Ishikawa (cell line): ENCODE measurements around the gene PPARG.

Experiments
- CEBPB ChIP-seq: IDR thresholded peaks from 2 replicates; pipeline ENCODE4 v1.6.1; 2012
- CREB1 ChIP-seq: IDR thresholded peaks from 2 replicates; pipeline ENCODE4 v1.6.1; 2012; ENCODE audit warnings: low read depth
- EGR1 ChIP-seq: IDR thresholded peaks from 2 replicates; pipeline ENCODE4 v1.6.1; 2012
- EP300 ChIP-seq: IDR thresholded peaks from 2 replicates; pipeline ENCODE4 v1.6.1; 2012; ENCODE audit warnings: borderline replicate concordance
- FOXM1 ChIP-seq: IDR thresholded peaks from 2 replicates; pipeline ENCODE4 v1.6.1; 2012; ENCODE audit warnings: low read depth, borderline replicate concordance
- NFIC ChIP-seq: IDR thresholded peaks from 2 replicates; pipeline ENCODE4 v1.6.1; 2012
- RAD21 ChIP-seq: IDR thresholded peaks from 2 replicates; pipeline ENCODE4 v1.6.1; 2012; ENCODE audit warnings: low read depth
- TAF1 ChIP-seq: IDR thresholded peaks from 2 replicates; pipeline ENCODE4 v1.6.1; 2012; ENCODE audit warnings: low read depth, mild to moderate bottlenecking
- TCF12 ChIP-seq: IDR thresholded peaks from 2 replicates; pipeline ENCODE4 v1.6.1; 2012; ENCODE audit warnings: low read depth
- TEAD4 ChIP-seq: IDR thresholded peaks from 2 replicates; pipeline ENCODE4 v1.6.1; 2012
- YY1 ChIP-seq: IDR thresholded peaks from 2 replicates; pipeline ENCODE4 v1.6.1; 2012; ENCODE audit warnings: low read depth
- ZBTB7A ChIP-seq: IDR thresholded peaks from 2 replicates; pipeline ENCODE4 v1.6.1; 2012; ENCODE audit warnings: low read depth
- TF ChIP-seq, protein P1 (sequence below): IDR thresholded peaks from 2 replicates; pipeline ENCODE4 v1.6.1; 2012
- TF ChIP-seq, protein P2 (sequence below): IDR thresholded peaks from 2 replicates; pipeline ENCODE4 v1.6.1; 2012; ENCODE audit warnings: low read depth, mild to moderate bottlenecking
- TF ChIP-seq, protein P3 (sequence below): IDR thresholded peaks from 2 replicates; pipeline ENCODE4 v1.6.1; 2012

PPARG gene

DNA sequence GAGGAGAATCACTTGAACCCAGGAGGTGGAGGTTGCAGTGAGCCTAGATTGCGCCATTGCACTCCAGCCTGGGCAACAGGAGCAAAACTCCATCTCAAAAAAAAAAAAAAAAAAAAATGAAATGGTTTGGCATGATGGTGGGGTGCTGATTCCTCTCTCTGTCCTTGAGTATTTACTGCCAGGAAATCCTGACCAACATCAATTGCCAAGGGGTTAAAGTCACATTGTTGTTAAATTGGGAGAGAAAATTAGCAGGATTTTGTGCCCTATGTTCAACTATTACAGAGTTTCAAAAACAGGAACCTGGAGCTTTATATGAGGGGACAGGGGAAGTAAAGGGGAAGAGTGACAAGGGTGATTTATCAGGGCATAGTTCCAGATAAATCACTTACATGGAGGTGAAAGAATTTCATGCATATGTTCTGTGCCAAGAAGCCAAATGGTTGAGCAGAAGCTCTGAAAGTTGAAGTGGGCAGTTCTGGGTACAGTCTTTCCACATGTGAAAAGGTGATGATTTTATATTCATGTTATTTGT lies 124.9 kb downstream of the PPARG start:
- TF ChIP-seq RAD21 (no peak), FOXM1 (no peak), NFIC (no peak), TAF1 (no peak), EP300 (no peak), YY1 (no peak), CREB1 (no peak), EGR1 (no peak), TCF12 (no peak), TEAD4 (no peak), CEBPB (no peak), ZBTB7A (no peak)
- TF ChIP-seq, protein P1, sequence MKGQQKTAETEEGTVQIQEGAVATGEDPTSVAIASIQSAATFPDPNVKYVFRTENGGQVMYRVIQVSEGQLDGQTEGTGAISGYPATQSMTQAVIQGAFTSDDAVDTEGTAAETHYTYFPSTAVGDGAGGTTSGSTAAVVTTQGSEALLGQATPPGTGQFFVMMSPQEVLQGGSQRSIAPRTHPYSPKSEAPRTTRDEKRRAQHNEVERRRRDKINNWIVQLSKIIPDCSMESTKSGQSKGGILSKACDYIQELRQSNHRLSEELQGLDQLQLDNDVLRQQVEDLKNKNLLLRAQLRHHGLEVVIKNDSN: no peak
- TF ChIP-seq, protein P2, sequence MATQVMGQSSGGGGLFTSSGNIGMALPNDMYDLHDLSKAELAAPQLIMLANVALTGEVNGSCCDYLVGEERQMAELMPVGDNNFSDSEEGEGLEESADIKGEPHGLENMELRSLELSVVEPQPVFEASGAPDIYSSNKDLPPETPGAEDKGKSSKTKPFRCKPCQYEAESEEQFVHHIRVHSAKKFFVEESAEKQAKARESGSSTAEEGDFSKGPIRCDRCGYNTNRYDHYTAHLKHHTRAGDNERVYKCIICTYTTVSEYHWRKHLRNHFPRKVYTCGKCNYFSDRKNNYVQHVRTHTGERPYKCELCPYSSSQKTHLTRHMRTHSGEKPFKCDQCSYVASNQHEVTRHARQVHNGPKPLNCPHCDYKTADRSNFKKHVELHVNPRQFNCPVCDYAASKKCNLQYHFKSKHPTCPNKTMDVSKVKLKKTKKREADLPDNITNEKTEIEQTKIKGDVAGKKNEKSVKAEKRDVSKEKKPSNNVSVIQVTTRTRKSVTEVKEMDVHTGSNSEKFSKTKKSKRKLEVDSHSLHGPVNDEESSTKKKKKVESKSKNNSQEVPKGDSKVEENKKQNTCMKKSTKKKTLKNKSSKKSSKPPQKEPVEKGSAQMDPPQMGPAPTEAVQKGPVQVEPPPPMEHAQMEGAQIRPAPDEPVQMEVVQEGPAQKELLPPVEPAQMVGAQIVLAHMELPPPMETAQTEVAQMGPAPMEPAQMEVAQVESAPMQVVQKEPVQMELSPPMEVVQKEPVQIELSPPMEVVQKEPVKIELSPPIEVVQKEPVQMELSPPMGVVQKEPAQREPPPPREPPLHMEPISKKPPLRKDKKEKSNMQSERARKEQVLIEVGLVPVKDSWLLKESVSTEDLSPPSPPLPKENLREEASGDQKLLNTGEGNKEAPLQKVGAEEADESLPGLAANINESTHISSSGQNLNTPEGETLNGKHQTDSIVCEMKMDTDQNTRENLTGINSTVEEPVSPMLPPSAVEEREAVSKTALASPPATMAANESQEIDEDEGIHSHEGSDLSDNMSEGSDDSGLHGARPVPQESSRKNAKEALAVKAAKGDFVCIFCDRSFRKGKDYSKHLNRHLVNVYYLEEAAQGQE: no peak
- TF ChIP-seq, protein P3, sequence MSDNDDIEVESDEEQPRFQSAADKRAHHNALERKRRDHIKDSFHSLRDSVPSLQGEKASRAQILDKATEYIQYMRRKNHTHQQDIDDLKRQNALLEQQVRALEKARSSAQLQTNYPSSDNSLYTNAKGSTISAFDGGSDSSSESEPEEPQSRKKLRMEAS: no peak

DNA sequence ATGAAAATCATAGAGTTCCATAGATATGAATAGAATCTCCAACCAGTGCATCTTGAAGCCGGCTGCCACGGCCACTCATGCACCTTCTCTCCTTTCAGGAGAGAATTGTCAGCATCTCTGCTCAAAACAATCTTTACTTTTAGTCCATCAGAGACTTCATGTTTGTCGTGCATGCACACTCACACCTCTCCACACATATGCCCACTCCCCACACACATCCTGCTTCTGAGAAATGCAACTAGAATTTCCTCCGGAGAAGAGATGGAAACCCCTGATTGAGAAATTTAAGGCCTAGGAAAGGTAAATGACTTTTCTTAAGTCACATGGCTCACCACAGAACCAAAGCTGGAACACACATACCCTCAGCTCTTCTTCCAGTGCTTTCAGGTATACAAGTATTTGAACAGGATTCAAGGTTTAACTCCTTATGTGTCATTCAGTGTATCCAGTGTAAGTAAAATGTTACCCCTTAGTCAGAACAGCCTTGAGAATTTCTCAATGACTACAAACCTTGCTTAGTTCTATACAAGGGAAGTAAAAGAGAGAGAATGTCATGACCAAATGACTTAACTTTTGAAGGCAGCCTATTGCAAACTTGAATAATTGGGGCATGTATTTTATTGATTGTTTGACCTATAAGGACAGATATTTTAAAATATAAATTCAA lies 126.3 kb downstream of the PPARG start:
- TF ChIP-seq TCF12: no peak
- no peak for TF ChIP-seq NFIC
- TF ChIP-seq, protein P1: no peak
- TF ChIP-seq, protein P2: no peak
- TF ChIP-seq EGR1: no peak
- TF ChIP-seq CREB1: no peak
- TF ChIP-seq YY1: no peak
- no peak for TF ChIP-seq CEBPB
- no peak for TF ChIP-seq TEAD4
- no peak for TF ChIP-seq ZBTB7A
- TF ChIP-seq FOXM1: no peak
- TF ChIP-seq, protein P3: no peak
- no peak for TF ChIP-seq EP300
- no peak for TF ChIP-seq TAF1
- TF ChIP-seq RAD21: no peak

DNA sequence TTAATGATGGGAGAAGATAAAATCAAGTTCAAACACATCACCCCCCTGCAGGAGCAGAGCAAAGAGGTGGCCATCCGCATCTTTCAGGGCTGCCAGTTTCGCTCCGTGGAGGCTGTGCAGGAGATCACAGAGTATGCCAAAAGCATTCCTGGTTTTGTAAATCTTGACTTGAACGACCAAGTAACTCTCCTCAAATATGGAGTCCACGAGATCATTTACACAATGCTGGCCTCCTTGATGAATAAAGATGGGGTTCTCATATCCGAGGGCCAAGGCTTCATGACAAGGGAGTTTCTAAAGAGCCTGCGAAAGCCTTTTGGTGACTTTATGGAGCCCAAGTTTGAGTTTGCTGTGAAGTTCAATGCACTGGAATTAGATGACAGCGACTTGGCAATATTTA lies 127.9 kb downstream of the PPARG start:
- TF ChIP-seq RAD21 (no peak), ZBTB7A (no peak), TEAD4 (no peak), CEBPB (no peak), TCF12 (no peak), EP300 (no peak), EGR1 (no peak), TAF1 (no peak), YY1 (no peak), CREB1 (no peak)
- TF ChIP-seq, protein P1: no peak
- TF ChIP-seq, protein P3: no peak

DNA sequence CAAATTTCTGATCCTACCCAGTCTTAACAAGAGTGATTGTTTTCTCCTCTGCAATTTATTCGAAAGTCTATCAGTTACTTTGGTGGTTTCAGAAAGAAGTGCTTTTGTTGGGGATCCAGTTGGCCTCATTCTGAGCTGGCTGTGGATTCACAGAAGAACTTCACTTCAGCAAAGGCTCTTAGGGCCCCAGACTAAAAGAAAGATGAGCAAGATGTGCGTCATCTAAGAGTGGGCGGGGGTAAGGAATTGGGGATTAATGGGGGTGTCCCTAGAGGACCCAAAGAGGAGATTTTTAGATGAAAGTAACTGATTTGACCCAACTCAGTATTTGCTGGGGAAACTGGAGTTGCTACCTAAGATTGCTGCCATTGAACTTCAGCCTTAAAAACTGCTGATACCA lies 131.5 kb downstream of the PPARG start:
- TF ChIP-seq TCF12: no peak
- no peak for TF ChIP-seq CREB1
- no peak for TF ChIP-seq YY1
- no peak for TF ChIP-seq EGR1
- TF ChIP-seq TEAD4: no peak
- no peak for TF ChIP-seq RAD21
- TF ChIP-seq, protein P1: no peak
- TF ChIP-seq FOXM1: no peak
- TF ChIP-seq, protein P3: no peak
